ENCODE data around the gene ACSBG1. TPM values are rescaled to one million over a fixed set of nuclear protein-coding genes. Genes with fewer than 3 reads are reported as not detected.
"Not testable (repeated sequence)": the region's sequence is repeated elsewhere in the genome, so short reads cannot be mapped to it uniquely, and the experiment has no call there.

The ACSBG1 gene
- total RNA-seq, 1 donor from 2014 or later: not detected

DNA sequence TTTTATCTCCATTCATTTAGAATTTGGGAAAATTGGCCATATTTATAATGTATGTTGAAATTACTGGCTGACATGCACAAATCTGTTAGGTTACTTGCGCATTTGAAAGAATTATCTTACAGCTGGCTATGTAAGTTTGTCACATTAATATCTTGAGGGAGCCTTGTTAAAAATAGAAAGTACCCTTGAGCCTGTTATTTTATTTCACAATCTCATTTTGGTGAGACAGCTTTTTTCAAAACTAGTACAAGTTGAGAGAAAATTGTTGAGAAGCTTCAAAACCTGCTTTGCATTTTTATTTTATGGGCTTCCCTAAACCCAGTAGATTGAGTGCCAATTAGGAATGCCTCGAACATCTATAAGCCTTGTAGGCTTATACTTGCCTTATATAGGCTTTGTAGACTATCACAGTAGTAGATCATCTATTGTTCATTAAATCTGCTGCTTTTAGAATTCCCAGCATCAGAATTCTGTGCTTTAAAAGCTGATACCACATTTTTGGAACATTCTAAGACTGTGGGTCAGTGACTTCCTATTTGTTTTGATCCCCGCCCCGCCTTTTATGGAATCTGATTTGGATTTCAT, 78.9 kb downstream of the ACSBG1 start:
- DNase-seq (ENCODE audit: low spot score, unreplicated experiment): no peak
- Mint-ChIP-seq H3K27ac (no peak overlapping the region), H3K4me1 (ENCODE audit: low read depth) (no peaks in the 10 kb centered on the region), H3K4me3 (ENCODE audit: low read depth) (no peak overlapping the region), H3K27me3 (no peaks in the 10 kb centered on the region), H3K36me3 (ENCODE audit: insufficient read depth) (peaks cover 1% of the 10 kb centered on the region), H3K9me3 (ENCODE audit: low read depth) (no peaks in the 10 kb centered on the region)
- TF ChIP-seq, protein P1, sequence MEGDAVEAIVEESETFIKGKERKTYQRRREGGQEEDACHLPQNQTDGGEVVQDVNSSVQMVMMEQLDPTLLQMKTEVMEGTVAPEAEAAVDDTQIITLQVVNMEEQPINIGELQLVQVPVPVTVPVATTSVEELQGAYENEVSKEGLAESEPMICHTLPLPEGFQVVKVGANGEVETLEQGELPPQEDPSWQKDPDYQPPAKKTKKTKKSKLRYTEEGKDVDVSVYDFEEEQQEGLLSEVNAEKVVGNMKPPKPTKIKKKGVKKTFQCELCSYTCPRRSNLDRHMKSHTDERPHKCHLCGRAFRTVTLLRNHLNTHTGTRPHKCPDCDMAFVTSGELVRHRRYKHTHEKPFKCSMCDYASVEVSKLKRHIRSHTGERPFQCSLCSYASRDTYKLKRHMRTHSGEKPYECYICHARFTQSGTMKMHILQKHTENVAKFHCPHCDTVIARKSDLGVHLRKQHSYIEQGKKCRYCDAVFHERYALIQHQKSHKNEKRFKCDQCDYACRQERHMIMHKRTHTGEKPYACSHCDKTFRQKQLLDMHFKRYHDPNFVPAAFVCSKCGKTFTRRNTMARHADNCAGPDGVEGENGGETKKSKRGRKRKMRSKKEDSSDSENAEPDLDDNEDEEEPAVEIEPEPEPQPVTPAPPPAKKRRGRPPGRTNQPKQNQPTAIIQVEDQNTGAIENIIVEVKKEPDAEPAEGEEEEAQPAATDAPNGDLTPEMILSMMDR (IDR thresholded peaks at IDR 0.05; ENCODE audit: unreplicated experiment): no peak

DNA sequence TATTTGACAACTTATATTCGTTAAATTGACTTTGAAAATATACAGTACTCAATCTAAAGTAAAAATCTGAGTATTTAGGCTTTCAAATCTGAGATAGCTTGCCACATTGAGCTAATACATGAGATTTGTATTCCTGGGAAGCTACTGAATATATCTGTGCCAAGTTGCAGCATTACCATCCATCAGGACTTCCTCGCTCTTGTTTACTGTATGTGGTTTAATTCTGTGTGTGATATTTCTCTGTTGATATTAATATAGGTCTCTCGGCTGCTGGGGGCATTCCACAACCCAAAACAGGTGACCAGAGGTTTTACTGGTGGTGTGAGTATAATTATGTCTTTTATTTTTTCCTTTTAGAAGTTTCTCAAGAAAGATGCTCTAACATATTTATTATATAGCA, 79.4 kb downstream of the ACSBG1 start:
- H3K4me3 Mint-ChIP-seq (ENCODE audit: low read depth): no peak overlapping the region
- H3K36me3 Mint-ChIP-seq (ENCODE audit: insufficient read depth): peaks cover 1% of the 10 kb centered on the region
- DNase-seq (ENCODE audit: low spot score, unreplicated experiment): no peak
- H3K27me3 Mint-ChIP-seq: no peaks in the 10 kb centered on the region
- H3K9me3 Mint-ChIP-seq (ENCODE audit: low read depth): no peaks in the 10 kb centered on the region
- no peak overlapping the region for H3K27ac Mint-ChIP-seq
- H3K4me1 Mint-ChIP-seq (ENCODE audit: low read depth): peaks cover 3% of the 10 kb centered on the region
- TF ChIP-seq, protein P1 (IDR thresholded peaks at IDR 0.05; ENCODE audit: unreplicated experiment): no peak

DNA sequence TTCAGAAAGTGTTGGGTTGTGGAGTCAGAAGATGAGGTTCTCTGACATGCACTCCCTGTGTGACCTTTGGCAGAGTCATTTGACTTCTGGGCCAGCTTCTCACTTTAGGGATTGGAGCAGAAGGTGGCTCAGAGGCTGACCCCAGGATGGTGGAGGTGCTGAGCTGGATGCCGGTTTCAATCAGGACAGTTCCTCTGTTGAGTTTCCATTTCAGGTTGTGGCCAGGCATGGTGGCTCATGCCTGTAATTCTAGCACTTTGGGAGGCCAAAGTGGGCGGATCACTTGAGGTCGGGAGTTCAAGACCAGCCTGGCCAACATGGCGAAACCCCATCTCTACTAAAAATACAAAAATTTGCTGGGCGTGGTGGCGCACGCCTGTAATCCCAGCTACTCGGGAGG, 83.3 kb downstream of the ACSBG1 start:
- not testable (repeated sequence) for H3K27ac Mint-ChIP-seq; H3K9me3 Mint-ChIP-seq (ENCODE audit: low read depth); H3K36me3 Mint-ChIP-seq (ENCODE audit: insufficient read depth); DNase-seq (ENCODE audit: low spot score, unreplicated experiment); H3K27me3 Mint-ChIP-seq
- H3K4me3 Mint-ChIP-seq (ENCODE audit: low read depth): peak overlapping the region; percentile 31
- H3K4me1 Mint-ChIP-seq (ENCODE audit: low read depth): peaks cover 11% of the 10 kb centered on the region

DNA sequence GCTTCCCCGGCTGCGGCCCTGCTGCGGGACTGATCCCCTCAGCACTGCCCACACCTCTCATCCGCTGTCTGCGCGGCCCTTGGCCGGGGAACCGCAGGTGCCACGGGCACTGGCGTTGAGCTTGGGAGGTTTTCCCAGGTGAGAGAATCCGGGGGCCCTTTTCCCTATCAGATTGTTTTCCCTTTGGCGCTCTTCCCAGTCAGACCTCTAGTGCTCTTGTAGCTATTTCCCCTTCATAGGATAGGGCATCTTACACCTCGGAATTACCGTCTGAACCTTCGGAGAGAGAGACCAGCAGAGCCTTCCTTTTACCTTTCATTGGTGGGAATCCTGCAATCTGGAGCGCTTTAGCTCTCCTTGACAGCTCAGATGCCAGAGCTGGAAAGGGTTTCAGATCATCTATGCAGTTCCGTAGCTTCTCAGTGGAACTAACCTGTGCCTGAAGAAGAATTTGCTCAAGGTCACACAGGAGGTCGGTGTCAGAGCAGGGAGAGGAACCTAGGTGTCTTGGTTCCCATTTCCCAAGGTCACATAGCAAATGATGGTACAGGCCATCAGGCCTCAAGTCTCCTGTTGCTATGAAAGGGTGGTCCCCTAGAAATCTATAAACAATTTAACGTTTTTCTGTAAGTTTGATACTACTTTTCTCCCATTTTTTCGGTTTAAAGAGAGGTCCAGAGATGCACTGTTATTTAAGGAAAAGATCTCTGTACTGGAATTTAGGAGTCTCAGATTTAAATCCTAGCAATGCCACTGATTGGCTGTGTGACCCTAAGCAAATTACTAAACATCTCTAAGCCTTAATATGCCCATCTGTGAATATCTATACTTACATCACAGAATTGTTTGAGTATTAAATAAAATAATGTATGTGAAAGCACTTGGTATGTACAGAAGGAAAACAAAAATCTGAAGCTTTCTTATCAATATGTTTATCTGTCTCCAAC, 84.3 kb downstream of the ACSBG1 start:
- H3K36me3 Mint-ChIP-seq (ENCODE audit: insufficient read depth): no peaks in the 10 kb centered on the region
- TF ChIP-seq, protein P1 (IDR thresholded peaks at IDR 0.05; ENCODE audit: unreplicated experiment): no peak
- peaks cover 11% of the 10 kb centered on the region for H3K4me1 Mint-ChIP-seq (ENCODE audit: low read depth)
- DNase-seq (ENCODE audit: low spot score, unreplicated experiment): no peak
- H3K27me3 Mint-ChIP-seq: no peaks in the 10 kb centered on the region
- peak overlapping the region; percentile 70 for H3K27ac Mint-ChIP-seq
- H3K4me3 Mint-ChIP-seq (ENCODE audit: low read depth): peak overlapping the region; percentile 89
- no peaks in the 10 kb centered on the region for H3K9me3 Mint-ChIP-seq (ENCODE audit: low read depth)

DNA sequence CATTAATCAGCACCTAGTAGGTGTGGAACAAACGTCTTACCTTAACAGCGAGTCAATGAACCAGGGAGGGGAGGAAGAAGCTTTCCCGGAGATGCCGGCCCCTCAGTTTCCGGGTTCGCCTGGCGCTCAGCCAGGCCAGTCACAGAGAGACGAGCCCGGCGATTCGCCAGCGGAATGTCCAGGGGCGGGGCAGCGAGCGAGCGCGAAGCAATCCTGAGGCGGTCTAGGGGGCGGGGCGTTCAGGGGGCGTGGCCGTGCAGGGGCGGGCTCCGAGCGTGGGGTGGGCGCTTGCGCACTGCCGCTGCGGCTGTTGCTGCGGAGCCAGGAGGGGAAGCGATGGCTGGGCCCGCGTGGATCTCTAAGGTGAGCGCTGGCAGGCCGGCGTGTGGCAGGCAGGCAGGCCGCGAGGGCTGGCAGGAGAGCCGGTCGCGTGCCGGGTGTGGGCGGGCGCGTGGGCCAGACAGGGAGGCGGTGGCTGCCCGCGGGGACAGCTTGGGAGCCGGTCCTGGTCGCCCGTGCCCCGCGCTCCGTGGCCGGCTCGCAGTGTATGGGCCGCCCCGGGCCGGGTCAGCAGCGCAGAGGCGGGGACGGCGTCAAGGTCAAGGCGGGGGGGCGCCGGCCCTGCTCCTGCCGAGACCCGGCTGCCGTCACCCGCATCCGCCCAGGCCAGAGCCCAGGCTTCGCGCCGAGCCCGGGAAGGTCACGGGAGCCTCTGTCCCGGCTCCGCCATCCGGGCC, 85.1 kb downstream of the ACSBG1 start, which contains the start of gene IDH3A:
Gene IDH3A, plus strand, starts transcription at position 295 of the 737 bp plus-strand sequence. Its CDS starts 42 bp downstream, at position 337.
- no peaks in the 10 kb centered on the region for H3K9me3 Mint-ChIP-seq (ENCODE audit: low read depth)
- peaks cover 11% of the 10 kb centered on the region for H3K4me1 Mint-ChIP-seq (ENCODE audit: low read depth)
- H3K27me3 Mint-ChIP-seq: no peaks in the 10 kb centered on the region
- TF ChIP-seq, protein P1 (IDR thresholded peaks at IDR 0.05; ENCODE audit: unreplicated experiment): no peak
- no peaks in the 10 kb centered on the region for H3K36me3 Mint-ChIP-seq (ENCODE audit: insufficient read depth)
- peak within 1 kb of the TSS; percentile 89 for H3K4me3 Mint-ChIP-seq (ENCODE audit: low read depth)
- peak; percentile 98 for DNase-seq (ENCODE audit: low spot score, unreplicated experiment)
- peak within 1 kb of the TSS; percentile 95 for H3K27ac Mint-ChIP-seq
